GM04503 (cell line): Measurements from ENCODE around the gene CLEC18C.
"Not testable (repeated sequence)": the region's sequence is repeated elsewhere in the genome, so short reads cannot be mapped to it uniquely, and the experiment has no call there.

Source experiments
- DNase-seq: peaks from one replicate; pipeline ENCODE4 v3.0.0-alpha.2; 2012; ENCODE audit warnings: low read depth

CLEC18C gene

GRCh38 chr16:70159355-70160348 is 13.9 kb upstream of the CLEC18C start:
- DNase-seq: no peak

- no peak for DNase-seq
These were observed 13.2 kb upstream of the CLEC18C start for GRCh38 chr16:70160388-70160787.

DNA sequence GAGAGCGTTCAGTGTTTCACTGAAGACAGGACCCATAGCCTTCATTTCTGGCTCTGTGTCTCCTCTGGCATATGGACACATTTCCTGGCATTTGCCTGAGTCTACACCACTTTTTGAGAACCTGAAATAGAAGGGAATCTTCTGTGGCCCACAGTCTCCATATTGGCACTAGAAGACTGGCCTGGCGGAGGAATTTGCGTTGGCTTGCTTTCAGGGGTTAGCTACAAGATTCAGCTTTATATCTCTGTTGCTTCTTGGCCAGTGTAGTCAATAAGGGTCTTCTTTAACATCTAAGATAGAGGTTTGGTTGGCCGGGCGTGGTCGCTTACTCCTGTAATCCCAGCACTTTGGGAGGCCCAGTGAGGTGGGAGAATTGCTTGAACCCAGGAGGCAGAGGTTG is 12.8 kb upstream of the CLEC18C start:
- DNase-seq: no peak

DNA sequence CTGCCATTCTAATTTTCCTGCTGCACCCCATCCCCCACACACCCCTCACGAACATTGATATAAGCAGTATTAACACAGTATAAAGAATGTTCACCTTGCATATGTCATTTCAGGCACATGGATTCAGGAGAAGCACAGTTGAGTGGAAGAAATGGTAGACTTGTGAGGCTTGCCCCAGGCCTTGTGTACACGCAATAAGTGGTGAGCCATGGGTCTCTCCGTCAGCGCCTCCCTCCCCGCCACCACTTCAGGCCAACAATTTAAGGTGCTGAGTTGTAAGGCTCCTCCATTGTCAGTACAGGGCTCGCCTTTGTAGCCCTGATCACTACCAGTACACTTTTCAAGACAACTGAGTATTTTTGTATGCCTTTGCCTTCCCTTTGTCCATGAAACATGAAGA is 12.2 kb upstream of the CLEC18C start:
- no peak for DNase-seq

DNA sequence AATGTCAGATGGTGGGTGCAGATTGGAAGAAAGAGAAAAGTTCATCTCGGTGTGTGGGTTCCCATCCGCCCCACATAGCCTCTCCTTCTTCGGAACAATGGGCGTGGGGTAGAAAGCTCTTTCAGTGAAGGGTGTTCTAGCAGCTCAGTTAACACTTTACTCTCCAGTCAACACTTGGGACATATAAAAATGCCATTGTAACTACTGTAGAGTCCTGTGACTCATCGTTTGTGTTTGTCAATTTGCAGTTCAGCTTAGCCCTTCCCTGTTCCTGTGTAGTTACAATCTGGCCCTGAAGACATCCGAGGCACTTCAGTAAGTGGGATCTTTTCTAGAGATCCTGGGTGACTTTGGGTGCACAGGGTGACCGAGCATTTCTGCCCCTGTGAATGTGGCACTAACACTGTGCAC is 11.5 kb upstream of the CLEC18C start:
- peak; percentile 30 for DNase-seq

DNA sequence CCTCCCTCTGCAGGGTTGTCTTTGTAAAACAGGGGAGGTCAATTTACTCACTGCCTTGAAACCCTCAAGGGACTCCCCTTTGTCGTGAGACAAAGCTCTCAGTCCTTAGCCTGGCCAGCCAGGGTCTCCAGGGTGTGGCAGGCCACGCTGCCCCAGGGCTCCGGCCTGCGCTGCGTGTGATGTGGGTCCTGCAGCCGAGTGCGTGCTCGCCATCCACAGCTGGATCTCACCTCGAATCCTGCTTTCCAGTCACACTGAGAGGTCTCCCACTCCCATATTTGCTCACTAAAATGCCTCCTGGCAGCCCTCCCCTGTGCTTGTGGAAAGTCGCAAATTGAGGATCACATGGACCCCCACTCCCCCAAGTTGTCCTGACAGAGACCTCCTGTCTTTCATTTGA is 10.0 kb upstream of the CLEC18C start:
- no peak for DNase-seq

DNA sequence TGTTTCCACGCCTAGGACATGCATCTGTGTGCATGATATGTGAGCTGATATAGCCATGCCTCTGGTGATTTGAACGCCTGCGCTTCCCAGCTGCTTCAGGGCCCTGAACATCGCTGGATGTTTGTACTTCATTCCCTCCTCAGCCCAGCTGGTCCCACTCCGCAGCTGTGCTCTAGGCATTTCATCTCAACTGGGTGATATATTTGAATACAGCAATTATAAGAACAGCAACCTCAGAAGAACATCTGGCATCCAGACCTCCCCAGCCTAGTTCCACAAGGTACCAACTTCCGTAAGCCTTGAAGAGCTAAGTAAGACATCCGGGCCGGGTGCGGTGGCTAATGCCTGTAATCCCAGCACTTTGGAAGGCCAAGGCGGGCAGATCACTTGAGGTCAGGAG is 6.9 kb upstream of the CLEC18C start:
- DNase-seq: not testable (repeated sequence)

DNA sequence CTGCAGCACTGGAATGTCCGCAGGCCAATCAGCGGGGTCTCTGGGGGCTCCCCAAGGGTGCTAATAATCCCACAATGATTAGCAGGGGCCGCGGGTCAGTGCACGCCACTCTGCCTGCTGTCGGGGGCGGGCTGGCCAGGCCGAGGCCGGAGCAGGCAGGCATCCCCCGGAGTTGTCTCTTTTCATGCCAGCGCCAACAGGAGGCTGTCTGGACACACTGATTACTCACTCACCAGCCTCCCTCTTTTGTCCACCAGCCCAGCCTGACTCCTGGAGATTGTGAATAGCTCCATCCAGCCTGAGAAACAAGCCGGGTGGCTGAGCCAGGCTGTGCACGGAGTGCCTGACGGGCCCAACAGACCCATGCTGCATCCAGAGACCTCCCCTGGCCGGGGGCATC is 329 bp downstream of the CLEC18C start:
- DNase-seq: not testable (repeated sequence)

GRCh38 chr16:70174387-70174932 is 873 bp downstream of the CLEC18C start:
- not testable (repeated sequence) for DNase-seq

GRCh38 chr16:70187858-70188607 is 14.4 kb downstream of the CLEC18C start:
- not testable (repeated sequence) for DNase-seq

GRCh38 chr16:70188608-70188915 is 15.0 kb downstream of the CLEC18C start:
- not testable (repeated sequence) for DNase-seq

DNA sequence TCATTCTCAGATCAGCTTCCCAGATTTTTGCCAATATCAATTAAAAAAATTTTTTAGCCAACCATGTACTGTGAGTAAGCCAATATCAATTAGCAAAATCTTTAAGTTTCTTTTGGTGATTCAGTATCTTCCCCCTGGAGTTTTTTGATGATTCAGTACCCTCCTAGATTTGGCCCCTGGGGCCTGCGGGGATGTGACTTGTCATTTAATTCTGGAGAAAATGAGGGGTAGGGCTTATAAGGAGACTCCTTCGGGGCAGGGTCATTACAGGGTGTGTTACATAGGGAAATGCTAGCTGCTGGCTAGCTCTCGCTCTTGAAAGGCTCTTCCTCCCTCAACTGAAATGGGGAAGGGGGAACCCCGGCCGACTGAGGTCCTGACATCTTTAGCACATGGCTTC is 17.0 kb downstream of the CLEC18C start:
- not testable (repeated sequence) for DNase-seq

DNA sequence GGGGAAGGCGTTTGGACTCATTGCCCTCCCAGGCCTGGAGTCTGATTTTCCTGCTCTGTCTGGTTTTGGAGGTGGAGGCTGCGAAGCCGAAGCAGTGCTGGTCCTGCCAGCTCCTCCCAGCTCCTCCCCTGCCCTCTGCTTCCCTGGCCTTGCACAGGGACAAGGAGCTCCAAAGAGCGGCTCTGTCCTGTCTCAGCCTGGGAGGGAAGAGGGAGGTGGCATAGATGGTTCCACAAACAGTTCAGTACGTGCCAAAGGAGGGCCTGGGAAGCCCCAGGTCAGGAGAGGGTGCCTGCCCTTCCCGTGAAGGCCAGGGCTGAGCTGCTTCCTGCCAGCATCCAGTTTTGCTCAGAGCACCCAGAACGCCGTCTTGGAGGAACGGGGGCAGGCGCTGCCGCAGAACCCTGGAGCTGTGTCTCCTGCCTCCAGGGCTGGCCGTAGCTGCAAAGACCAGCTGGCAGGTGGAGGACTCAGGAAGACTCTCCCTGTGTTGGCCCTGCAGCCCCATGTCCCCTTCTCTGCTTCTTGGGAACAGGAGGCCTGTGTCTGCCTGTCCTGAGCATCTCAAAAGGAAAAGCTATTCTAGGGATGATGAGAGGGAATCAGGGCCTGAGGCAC is 23.2 kb downstream of the CLEC18C start:
- DNase-seq: not testable (repeated sequence)

- not testable (repeated sequence) for DNase-seq
These were observed 24.0 kb downstream of the CLEC18C start for GRCh38 chr16:70197611-70198010.

GRCh38 chr16:70198230-70198629 is 24.6 kb downstream of the CLEC18C start:
- not testable (repeated sequence) for DNase-seq

DNA sequence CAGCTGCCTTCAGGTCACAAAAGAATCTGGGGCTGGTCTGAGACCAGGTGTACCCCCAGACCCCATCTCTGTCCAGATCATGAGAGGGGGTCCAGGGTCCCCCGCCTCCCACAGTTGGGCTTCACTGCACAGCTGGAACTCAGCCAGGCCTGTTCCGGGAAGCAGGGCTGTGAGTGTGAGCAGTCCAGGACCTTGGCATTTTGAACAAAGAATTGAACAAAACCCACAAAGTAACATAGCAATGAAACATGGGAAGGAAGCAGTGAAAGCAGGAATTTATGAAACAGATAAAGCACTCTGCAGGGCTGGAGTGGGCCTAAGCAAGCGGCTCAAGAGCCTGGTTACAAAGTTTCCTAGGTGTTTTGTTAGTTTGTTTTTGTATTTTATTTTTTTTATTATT is 25.1 kb downstream of the CLEC18C start:
- not testable (repeated sequence) for DNase-seq

- DNase-seq: not testable (repeated sequence)
These were observed 25.6 kb downstream of the CLEC18C start for GRCh38 chr16:70199170-70199569.

DNA sequence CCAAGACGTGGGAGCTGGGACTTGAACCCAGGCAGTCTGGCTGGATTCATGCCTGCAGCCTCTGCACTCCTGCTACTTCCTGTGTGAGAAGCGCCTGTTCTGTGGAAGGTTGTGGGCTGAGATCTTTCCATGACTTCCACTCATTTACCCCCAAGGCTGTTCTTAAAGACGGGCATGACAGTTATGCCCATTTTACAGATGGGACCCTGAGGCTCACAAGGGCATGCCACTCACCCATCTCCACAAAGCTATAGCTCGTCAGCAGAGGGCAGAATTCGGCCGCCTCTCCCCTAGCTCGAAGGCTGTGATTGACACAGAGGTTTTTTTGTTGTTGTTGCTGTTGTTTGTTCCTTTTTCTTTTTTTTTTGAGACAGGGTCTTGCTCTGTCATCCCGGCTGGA is 26.5 kb downstream of the CLEC18C start:
- DNase-seq: not testable (repeated sequence)

DNA sequence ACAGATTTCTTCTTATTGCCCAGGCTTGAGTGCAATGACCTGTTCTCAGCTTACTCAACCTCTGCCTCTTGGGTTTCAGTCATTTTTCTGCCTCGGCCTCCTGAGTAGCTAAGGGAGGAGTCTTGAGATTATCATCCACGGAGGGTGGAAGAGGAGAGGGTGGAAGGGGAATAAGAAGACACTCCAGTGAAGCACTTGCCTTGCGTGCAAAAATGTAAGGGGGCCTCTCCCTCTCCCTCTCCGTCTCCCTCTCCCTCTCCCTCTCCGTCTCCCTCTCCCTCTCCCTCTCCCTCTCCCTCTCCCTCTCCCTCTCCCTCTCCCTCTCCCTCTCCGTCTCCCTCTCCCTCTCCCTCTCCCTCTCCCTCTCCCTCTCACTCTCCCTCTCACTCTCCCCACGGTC is 29.9 kb downstream of the CLEC18C start:
- not testable (repeated sequence) for DNase-seq

DNA sequence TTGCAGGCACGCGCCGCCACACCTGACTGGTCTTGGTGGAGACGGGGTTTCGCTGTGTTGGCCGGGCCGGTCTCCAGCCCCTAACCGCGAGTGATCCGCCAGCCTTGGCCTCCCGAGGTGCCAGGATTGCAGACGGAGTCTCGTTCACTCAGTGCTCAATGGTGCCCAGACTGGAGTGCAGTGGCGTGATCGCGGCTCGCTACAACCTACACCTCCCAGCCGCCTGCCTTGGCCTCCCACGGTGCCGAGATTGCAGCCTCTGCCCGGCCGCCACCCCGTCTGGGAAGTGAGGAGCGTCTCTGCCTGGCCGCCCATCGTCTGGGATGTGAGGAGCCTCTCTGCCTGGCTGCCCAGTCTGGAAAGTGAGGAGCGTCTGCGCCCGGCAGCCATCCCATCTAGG is 30.4 kb downstream of the CLEC18C start:
- not testable (repeated sequence) for DNase-seq

GRCh38 chr16:70204668-70205405 is 31.2 kb downstream of the CLEC18C start:
- not testable (repeated sequence) for DNase-seq

DNA sequence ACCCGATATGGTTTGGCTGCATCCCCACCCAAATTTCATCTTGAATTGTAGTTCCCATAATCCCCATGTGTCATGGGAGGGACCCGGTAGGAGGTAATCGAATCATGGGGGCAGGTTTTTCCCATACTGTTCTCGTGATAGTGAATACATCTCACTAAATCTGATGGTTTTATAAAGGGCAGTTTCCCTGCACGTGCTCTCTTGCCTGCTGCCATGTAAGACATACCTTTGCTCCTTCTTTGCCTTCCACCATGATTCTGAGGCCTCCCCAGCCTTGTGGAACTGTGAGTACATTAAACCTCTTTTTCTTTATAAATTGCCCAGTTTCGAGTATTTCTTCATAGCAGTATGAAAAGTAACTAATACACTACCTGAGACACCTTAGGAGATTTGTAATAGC is 32.8 kb downstream of the CLEC18C start:
- not testable (repeated sequence) for DNase-seq
